Cardiac septum (tissue), 1 donor: ENCODE results near the gene BDH1. TPM values are rescaled to one million over a fixed set of nuclear protein-coding genes. Genes with fewer than 3 reads are reported as not detected.
"Not testable (repeated sequence)": the region's sequence is repeated elsewhere in the genome, so short reads cannot be mapped to it uniquely, and the experiment has no call there.

ENCODE experiments used
- DNase-seq: peaks from one replicate; pipeline ENCODE4 v3.0.0-alpha.2; 2020; ENCODE audit warnings: low spot score
- intact Hi-C: fragments of 100-400 bp; cut with DNase I; formaldehyde crosslinking; loops from one replicate; pipeline ENCODE4 v1.14.0; 2022
- total RNA-seq: library from RNA; stranded (reverse); fragmentation: NEBNext Ultra II Directional; extraction: Animal tissue kit (Norgen Biotek cat#: 25700); gene quantifications from one replicate; pipeline ENCODE4 v1.2.1, GENCODE V29; 2021
- donor health status: DM: no; HTN: no; CAD: no.

Gene BDH1
- total RNA-seq, 1 donor from 2014 or later: 61.4 TPM

DNA sequence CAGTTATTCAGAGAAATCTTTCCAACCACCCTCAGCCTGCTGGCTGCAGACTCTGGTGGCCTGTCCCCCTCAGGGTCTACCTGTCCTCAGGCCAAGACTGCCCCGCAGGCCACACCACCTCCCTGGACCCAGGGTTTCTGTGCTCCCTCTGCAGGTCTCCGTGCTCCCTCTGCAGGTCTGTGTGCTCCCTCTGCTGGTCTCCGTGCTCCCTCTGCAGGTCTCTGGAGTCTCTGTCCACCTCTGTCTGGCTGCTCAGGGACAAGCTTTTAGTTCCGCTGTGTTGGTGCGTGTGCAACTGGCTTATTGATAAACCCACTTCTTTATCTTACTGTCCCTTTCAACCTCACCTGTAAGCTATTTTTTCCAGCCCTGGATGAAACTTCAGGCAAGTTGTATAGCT is 30.1 kb downstream of the BDH1 start:
- DNase-seq: no peak
- intact Hi-C loops: no loop called here

DNA sequence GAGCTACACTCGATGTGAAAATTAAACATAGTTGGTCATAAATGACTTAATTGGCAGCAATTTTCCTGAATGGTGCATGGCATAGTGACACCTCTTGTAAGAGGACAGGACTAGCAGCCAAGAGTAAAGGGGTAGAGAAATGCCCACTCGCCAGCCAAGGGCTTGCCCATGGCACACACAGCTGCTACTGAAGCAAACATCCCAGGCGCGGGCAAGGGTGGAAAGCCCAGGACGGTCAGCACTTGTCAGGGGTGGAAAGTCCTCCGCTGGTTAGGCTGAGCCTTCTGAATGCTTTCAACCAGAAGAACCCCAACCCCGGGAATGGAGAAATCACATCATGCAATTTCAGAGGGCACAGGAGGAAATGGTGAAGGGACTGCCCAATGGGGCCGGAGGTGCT is 31.6 kb downstream of the BDH1 start:
- intact Hi-C loops: no loop called here
- no peak for DNase-seq

DNA sequence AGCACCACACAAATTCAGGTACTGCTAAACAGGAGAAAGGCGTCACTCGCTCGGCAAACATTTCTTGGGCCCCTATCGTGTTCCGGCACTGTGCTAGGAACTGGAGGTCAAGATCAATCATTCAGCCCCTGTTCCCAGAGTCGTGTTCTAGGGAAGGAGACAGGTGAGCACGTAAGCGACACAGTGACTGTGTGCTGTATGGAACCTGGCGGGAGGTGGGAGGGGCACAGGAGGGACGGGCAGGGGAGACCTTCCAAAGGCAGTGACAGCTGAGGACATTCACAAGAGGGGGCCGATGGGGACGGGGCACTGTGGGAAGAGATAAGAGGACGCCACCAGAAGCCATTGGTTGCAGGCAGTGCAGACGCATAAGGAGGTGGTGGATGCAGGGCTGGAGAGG is 32.2 kb downstream of the BDH1 start:
- intact Hi-C loops: no loop called here
- no peak for DNase-seq

DNA sequence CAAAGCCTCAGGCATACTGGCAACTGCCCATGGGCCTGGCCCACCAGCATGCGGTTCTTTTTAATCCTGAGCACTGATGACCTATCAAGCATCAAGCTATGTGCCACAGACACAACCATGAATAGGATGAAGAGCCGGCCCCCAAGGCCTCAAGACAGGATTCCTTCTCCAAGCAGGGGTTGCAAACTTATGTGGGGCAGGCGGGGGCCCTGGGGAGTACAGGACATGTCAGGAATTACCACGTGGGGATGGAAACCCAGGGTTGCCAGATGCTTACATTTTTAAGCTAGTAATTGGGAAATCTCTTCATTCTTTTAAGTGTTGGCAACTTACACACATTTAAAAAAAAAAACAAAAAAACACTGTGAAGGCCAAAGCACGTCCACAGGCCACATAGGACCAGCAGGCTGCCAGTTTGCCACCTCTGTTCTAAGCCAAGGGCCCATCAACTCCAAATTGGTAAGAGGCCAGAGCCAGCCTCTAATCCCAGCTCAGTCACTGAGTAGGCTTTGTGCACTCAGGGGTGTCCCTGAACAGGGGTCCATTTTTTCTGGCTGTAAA is 32.8 kb downstream of the BDH1 start:
- no peak for DNase-seq
- intact Hi-C loops: no loop called here

DNA sequence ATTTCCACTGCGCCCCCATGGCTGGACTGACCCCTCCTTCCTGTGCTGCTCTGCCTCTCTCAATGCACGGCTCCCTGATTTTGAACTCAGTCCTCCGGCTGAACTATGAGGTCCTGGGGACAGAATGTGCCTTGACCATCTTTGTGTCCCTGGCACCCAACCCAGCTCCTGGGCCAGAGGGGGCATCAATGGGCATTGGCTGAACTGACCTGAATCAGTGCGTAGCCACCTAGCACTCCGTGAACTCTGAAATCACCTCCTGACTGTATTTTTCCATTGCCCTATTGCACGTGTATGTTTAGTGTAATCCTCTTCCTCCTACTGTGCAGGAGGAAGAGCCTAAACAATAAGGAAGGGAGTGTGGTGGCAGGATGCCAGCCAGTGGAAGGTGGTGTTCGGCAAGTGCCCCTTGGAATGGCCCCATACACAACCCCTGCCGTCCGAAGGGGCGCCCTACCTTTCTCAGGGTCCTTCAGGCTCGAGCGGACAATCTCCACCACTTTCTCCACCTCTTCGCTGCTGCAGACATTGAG is 33.5 kb downstream of the BDH1 start:
- intact Hi-C loops: no loop called here
- DNase-seq: no peak

DNA sequence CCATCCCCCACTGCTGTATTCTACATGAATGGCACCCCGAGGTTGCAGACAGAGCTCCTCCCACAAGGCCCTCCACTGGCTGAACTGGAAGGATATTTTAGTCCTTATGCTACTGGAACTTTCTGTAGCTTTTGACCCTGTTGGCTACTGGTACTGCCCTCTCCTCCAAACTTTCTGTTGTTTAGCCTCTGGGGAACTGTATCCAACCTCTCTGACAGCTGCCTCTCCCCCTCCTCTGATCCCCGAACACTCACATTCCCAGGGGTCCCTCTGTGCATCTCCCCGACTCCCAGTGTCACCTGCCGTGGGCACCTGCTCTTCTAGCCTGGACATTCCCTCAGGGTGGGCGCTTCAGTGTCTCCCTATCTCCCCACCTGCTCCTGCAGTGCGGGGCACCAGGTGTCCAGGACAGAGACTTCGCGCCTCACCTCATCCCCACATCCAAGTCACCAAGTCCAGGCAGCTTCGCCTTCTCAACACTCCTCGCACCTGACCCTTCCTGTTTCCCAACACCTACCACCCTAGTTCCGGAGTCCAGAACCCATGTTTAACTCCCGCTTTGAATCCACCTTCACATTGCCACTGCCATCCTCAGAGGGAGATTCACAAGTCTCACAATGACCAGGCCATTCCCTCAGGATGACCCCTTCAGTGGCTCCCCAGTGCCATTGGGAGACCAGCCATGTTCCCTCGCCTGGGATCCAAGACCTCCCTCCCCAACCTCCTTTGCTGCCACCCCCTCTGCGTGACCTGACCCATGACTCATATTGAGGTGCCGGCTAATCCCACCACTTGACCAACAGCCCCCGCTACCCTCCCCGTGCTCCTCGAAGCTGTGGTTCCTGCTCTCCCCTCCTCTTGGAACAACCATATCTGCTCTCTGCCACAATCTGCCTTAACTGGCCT is 34.2 kb downstream of the BDH1 start:
- no peak for DNase-seq
- intact Hi-C loops: no loop called here

DNA sequence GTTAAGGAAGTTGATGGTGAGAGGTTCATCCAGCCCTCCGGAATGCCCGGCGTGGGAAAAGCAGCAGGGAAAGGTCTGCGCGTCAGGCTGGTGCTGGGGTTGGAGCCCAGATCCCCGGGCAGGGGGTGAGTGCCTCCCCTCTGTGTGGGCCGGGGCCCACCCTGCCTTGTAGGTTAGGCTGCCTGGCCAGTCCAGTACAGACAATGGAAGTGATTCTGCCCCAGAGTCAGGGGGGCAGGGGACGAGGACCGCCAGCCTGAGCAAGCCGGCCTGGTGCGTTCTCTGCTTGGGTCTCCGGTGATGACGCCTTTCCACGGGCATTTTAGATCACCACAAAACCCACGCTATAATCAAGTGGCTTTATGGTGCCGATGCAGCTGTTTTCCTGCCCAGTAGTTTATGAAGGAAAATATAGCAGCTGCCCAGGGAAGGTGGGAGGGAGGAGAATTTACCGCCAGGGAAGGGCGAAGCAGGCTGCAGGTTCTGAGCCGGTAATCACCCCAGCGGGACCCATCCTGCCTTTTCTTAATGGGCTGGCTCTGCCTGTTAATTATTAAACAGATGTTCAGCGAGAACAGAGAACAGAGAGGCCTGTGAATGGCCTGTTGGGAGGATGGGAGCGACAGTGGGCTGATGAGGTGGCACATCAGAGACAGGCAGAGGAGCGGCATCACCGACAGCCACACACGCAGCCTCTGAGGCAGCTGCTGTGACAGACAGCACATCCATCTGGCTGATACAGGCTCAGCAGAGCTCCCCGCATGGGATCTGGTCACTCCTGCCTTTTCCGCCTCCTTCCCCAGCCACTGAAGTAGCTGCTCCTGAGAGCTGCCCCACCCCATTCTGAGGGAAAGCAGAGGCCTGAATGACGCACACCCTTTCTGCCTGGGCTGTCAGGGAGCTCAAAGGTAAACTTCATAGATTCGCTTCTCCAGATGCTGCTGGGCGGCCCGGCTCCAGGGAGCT is 35.2 kb downstream of the BDH1 start:
- intact Hi-C loops: no loop called here
- no peak for DNase-seq

DNA sequence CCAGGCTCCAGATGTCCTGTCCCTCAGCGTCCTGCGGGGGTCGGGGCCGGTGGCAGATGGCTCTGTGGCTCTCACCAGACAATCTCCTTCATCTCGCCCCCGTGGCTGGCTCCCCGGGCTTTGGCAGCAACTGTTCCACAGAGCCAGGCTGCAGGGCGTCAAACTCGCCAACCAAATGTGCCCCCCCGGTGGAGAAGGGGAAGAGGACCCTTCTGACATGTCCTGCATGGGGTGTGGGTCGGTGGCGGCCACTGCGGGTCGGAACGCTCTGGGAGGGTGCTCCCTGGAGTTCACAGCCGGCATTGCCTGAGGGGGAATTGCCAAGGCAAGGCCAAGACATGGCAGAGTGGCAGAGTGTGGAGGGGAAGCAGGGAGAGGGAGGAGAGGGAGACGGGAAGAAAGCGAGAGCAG is 36.0 kb downstream of the BDH1 start:
- intact Hi-C loops: no loop called here
- no peak for DNase-seq

DNA sequence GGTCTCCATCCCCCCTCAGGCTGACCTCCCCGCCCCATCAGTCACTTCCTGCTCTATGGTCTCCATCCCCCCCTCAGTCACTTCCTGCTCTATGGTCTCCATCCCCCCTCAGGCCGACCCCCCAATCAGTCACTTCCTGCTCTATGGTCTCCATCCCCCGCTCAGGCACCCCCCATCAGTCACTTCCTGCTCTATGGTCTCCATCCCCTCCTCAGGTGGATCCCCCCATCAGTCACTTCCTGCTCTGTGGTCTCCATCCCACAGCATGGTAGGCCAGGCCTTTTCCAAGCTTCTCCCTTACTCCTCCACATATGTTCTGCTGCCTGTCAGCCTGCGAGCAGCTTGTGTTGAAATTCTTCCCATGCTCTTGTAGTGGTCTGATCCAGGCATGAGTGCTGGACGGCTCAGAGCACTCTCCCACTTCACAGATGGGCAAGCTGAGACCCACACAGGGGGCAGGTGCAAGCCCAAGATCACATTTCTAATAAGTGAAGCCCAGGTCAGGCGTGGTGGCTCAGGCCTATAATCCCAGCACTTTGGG is 36.8 kb downstream of the BDH1 start:
- intact Hi-C loops: no loop called here
- DNase-seq: no peak

DNA sequence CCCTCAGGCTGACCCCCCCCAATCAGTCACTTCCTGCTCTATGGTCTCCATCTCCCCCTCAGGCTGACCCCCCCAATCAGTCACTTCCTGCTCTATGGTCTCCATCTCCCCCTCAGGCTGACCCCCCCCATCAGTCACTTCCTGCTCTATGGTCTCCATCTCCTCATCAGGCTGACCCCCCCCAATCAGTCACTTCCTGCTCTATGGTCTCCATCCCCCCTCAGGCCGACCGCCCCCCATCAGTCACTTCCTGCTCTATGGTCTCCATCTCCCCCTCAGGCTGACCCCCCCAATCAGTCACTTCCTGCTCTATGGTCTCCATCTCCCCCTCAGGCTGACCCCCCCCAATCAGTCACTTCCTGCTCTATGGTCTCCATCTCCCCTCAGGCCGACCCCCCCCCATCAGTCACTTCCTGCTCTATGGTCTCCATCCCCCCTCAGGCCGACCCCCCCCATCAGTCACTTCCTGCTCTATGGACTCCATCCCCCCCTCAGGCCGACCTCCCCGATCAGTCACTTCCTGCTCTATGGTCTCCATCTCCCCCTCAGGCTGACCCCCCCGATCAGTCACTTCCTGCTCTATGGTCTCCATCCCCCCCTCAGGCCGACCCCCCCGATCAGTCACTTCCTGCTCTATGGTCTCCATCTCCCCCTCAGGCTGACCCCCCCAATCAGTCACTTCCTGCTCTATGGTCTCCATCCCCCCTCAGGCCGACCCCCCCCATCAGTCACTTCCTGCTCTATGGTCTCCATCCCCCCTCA is 37.7 kb downstream of the BDH1 start:
- DNase-seq, intact Hi-C loops: not testable (repeated sequence)

DNA sequence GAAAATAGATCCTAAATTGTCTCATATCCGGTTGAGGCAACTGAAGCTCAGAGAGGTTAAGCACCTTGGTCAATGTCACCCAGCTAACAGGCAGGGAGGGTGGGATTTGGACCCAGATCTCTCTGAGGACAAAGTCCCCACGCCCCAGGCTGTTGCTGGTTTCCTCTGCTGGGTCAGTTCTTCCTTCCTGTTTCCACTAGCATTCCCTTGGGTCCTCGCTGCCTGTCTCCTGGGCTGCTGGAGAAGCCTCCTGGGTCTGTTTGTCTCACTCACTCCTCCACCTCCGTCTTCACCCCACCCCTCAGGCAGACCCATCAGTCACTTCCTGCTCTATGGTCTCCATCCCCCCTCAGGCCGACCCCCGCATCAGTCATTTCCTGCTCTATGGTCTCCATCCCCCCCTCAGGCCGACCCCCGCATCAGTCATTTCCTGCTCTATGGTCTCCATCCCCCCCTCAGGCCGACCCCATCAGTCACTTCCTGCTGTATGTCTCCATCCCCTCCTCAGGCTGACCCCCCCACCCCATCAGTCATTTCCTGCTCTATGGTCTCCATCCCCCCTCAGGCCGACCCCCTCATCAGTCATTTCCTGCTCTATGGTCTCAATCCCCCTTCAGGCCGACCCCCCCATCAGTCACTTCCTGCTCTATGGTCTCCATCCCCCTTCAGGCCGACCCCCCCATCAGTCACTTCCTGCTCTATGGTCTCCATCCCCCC is 38.7 kb downstream of the BDH1 start:
- DNase-seq, intact Hi-C loops: not testable (repeated sequence)

DNA sequence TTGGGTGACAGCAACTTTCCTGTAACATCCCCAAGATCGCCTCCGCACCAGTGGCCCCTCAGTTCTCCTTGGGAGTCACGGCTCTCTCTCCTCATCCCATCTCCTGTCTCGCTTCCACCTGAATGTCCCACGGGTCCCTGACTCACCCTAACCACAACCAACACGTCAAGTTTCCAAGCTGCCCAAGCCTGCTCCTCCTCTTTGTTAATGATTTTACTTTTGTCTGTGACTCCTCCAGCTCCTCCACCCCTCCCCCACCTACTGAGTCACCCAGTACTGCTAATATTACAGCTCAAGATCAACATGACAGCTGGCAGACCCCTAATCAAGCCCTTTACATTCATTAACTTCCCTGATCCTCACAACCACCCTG is 39.3 kb downstream of the BDH1 start:
- intact Hi-C loops: no loop called here

DNA sequence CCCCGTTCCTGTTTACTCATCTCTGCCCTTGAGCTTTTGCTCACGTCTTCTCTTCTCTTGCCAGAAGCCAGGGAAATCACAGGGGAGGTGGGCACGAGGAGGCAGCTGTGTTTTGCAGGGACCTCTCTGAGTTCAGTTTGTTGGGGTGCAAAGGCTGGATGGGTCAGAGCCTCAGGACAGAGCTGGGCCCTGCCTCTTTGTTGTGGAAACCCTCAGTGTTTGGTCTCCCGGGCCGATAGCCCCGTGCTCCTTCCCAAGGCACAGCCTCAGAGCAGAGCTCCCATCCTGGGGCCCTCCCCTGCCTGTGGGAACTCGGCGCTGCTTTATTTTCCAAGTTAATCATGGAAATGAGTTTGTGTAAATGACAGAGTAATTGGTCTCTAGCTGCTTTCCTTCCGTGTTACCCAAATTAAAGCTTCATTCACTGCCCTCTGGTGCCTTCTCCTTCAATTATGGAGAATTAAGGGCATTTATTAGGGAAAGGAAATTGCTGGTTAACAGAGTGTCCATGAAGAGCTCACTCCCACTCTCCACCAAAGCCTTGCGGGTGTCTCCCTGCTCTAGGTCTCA is 40.9 kb downstream of the BDH1 start:
- no peak for DNase-seq
- intact Hi-C loops: loop anchor here (5.0 kb wide), 1 partner anchor 293 kb away; no protein-coding TSS in a partner anchor

More for the DNA sequence above, 39.3 kb downstream of the BDH1 start:
- DNase-seq: no peak

DNA sequence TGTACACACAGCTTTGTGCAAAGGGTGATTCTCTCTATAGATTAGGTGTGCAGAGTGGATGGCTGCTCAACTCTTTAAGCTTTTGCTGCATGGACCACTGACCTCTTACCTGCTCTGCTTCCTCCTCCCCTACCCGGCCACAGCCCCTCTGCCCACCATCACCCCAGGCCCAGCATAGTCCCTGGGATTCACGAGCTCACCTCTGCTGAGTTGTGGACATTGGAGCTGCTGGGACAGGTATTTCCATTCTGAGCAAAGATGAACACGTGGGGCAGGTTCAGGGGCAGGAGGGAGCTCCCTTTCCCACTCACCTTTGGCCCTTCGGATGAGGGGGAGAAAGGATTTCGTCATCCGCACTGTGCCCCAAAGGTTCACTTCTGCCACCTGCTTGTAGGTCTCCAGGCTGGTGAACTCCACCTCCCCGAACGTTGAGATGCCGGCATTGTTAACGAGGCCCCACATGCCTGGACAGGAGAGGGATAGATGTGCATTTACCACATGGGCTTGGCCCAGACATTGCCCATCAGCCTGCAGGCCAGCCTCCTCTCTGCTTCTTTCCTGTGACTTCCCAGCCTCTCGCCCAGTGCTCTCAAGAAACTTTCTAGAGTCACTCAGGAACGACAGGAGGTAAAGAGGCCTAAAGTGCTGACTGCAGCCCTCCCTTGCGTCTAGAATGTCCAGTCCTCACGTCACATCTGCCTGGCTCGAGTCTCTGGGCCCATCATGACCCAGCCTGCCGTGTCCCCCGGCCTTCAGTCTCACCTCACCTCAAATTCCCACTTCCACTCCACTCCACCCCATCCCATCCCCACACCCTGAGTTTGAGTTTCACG is 41.6 kb downstream of the BDH1 start:
- intact Hi-C loops: loop anchor here (5.0 kb wide), 1 partner anchor 292 kb away; no protein-coding TSS in a partner anchor
- DNase-seq: no peak

DNA sequence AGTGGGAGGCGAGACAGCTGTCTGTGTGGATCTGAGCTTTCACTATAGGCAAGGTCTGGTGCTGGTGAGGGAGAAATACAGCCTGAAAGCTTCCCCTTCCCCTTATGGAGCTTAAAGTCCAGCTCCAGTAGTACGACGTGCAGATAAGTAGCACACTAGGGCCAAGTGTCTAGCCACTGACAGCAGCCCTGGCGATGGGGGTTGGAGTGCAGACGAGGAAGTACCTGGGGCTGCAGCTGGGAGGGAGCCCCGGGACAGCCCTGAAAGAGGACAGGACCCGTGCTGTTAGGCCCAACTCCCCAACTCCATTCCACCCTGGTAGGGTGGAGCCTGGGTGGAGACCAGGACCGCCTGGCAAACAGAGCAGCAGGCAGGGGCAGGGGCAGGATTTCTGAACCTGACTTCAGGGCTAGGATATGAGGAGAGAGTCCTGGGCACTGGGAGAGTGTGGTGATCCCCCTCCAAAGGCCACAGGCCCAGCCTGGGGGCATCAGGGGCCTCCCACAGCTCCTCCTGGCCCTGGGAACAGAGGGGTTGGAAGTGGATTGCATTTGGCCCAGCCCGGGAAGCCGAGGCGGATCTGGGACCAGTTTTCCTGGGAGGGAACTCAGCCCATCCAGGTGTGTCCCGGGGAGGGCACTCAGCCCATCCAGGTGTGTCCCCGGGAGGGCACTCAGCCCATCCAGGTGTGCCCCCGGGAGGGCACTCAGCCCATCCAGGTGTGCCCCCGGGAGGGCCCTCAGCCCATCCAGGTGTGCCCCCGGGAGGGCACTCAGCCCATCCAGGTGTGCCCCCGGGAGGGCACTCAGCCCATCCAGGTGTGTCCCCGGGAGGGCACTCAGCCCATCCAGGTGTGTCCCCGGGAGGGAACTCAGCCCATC is 42.8 kb downstream of the BDH1 start:
- intact Hi-C loops: loop anchor here (5.0 kb wide), 1 partner anchor 291 kb away; no protein-coding TSS in a partner anchor
- DNase-seq: no peak
